Fibroblast of lung (primary cell): ENCODE measurements around the gene MED7. TPM values are rescaled to one million over a fixed set of nuclear protein-coding genes. Genes with fewer than 3 reads are reported as not detected.

Source experiments
- DNase-seq, 2 donors: peaks; one replicate each; pipeline versions ENCODE4 v3.0.0 to v3.0.0-alpha.2; 2010; ENCODE audit warnings: low read depth in 2 of 2
- H2AFZ ChIP-seq: 2 replicates; pipeline ENCODE4 v1.5.1; 2012; ENCODE audit warnings: low read length, control low read depth, inconsistent platforms
- H3K27ac ChIP-seq: 2 replicates; pipeline ENCODE4 v1.5.1; 2011; ENCODE audit warnings: low read length, control low read depth; ENCODE audit not compliant: insufficient read depth
- H3K27me3 ChIP-seq: 2 replicates; pipeline ENCODE4 v1.5.1; 2011; ENCODE audit warnings: mild to moderate bottlenecking, low read length; ENCODE audit not compliant: control insufficient read depth, insufficient read depth
- H3K36me3 ChIP-seq: 2 replicates; pipeline ENCODE4 v1.5.1; 2011; ENCODE audit warnings: low read length; ENCODE audit not compliant: control insufficient read depth, insufficient read depth
- H3K4me1 ChIP-seq: 2 replicates; pipeline ENCODE4 v1.5.1; 2011; ENCODE audit warnings: low read length; ENCODE audit not compliant: control insufficient read depth, insufficient read depth; ENCODE audit errors: extremely low read depth
- H3K4me2 ChIP-seq: 2 replicates; pipeline ENCODE4 v1.5.1; 2011; ENCODE audit warnings: low read length, control low read depth; ENCODE audit not compliant: insufficient read depth; ENCODE audit errors: extremely low read depth
- H3K4me3 ChIP-seq, 4 experiments: fragments of 200-600 bp in 1 of 4; sonication (generic) in 1 of 4; replicated peaks in 1 of 4; 2 replicates each; pipeline ENCODE4 v1.5.1; 2011 to 2016; ENCODE audit warnings: low read length in 4 of 4, low read depth in 3 of 4, mild to moderate bottlenecking in 3 of 4, control low read depth in 2 of 4, inconsistent platforms in 1 of 4, mixed read lengths in 1 of 4; ENCODE audit not compliant: insufficient read depth in 1 of 4; ENCODE audit errors: control extremely low read depth in 1 of 4
- H3K79me2 ChIP-seq: 2 replicates; pipeline ENCODE4 v1.5.1; 2012; ENCODE audit warnings: mild to moderate bottlenecking, low read length, inconsistent platforms; ENCODE audit not compliant: control insufficient read depth, insufficient read depth
- H3K9ac ChIP-seq: 2 replicates; pipeline ENCODE4 v1.5.1; 2011; ENCODE audit warnings: mild to moderate bottlenecking, low read length, control low read depth; ENCODE audit not compliant: insufficient read depth
- H3K9me3 ChIP-seq: 2 replicates; pipeline ENCODE4 v1.5.1; 2012; ENCODE audit warnings: low read depth, low read length; ENCODE audit not compliant: control insufficient read depth, insufficient read depth
- H4K20me1 ChIP-seq: 2 replicates; pipeline ENCODE4 v1.5.1; 2011; ENCODE audit warnings: low read length; ENCODE audit not compliant: control insufficient read depth, insufficient read depth; ENCODE audit errors: extremely low read depth
- EZH2 ChIP-seq: IDR thresholded peaks from 2 replicates; pipeline ENCODE4 v1.5.1; 2012; ENCODE audit warnings: low read length, control low read depth, mild to moderate bottlenecking; ENCODE audit errors: missing control alignments
- polyA plus RNA-seq, 2 donors: library from polyadenylated mRNA; depleted of rRNA in 1 of 2; stranded (reverse) in 1 of 2; unstranded in 1 of 2; fragments of >200 nt; gene quantifications; 2 replicates each; pipeline ENCODE4 v1.2.1, GENCODE V29; 2011 to 2012; ENCODE audit warnings: missing spikeins in 1 of 2
- total RNA-seq: library from RNA; depleted of rRNA; stranded (reverse); fragments of >200 nt; gene quantifications from 2 replicates; pipeline ENCODE4 v1.2.1, GENCODE V29; 2014
- TF ChIP-seq, protein P1 (sequence below), 2 donors: IDR thresholded peaks in 1 of 2; conservative IDR thresholded peaks in 1 of 2; 1 replicate in 1 of 2; 2 replicates in 1 of 2; pipeline ENCODE4 v1.5.1; 2011 to 2012; ENCODE audit warnings: low read length in 2 of 2, control low read depth in 1 of 2, inconsistent platforms in 1 of 2, low read depth in 1 of 2, mild to moderate bottlenecking in 1 of 2

MED7 gene
- total and polyA plus RNA-seq, 2 donors (not counting 1 experiment from before 2014, with no cell fraction given): 11.4 to 17.5 TPM

- no peaks in the 10 kb centered on the region for H3K27me3 ChIP-seq
- H3K9me3 ChIP-seq: no peaks in the 10 kb centered on the region
- TF ChIP-seq EZH2: no peak
- H3K9ac ChIP-seq: no peak overlapping the region
- H4K20me1 ChIP-seq: no peaks in the 10 kb centered on the region
- no peak overlapping the region for H3K4me3 ChIP-seq
- no peak overlapping the region for H3K27ac ChIP-seq
- H2AFZ ChIP-seq: no peak overlapping the region
- no peak overlapping the region for H3K4me2 ChIP-seq
- no peaks in the 10 kb centered on the region for H3K79me2 ChIP-seq
- peaks cover 2% of the 10 kb centered on the region for H3K4me1 ChIP-seq
- DNase-seq: no peak
- H3K36me3 ChIP-seq: no peaks in the 10 kb centered on the region
Measured at GRCh38 chr5:157116483-157116954, 26.1 kb downstream of the MED7 start.

DNA sequence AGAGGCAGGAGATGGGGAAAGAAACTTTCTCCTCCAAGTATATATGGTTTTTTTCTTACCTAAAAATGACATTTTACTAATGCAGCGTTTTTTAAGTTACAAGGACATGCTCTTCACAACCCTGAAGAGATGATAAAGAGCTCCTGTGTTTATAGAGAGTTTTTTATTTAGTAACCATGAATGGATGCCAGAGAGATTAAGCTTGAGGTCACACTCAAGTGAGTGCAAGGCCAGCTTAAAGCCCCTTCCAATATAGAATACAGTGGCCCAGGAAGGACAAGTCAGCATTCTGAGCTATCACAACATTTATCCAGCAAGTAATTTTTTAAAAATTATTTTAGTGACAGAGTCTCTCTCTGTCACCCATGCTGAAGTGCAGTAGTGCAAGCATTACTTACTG lies 27.2 kb downstream of the MED7 start:
- Histone ChIP-seq H3K36me3 (no peaks in the 10 kb centered on the region), H3K4me3 (no peak overlapping the region), H3K4me1 (peaks cover 2% of the 10 kb centered on the region), H3K27ac (no peak overlapping the region), H3K79me2 (no peaks in the 10 kb centered on the region), H3K9ac (no peak overlapping the region), H3K4me2 (no peak overlapping the region), H3K27me3 (no peaks in the 10 kb centered on the region), H4K20me1 (no peaks in the 10 kb centered on the region), H2AFZ (no peak overlapping the region), H3K9me3 (no peaks in the 10 kb centered on the region)
- TF ChIP-seq, protein P1, sequence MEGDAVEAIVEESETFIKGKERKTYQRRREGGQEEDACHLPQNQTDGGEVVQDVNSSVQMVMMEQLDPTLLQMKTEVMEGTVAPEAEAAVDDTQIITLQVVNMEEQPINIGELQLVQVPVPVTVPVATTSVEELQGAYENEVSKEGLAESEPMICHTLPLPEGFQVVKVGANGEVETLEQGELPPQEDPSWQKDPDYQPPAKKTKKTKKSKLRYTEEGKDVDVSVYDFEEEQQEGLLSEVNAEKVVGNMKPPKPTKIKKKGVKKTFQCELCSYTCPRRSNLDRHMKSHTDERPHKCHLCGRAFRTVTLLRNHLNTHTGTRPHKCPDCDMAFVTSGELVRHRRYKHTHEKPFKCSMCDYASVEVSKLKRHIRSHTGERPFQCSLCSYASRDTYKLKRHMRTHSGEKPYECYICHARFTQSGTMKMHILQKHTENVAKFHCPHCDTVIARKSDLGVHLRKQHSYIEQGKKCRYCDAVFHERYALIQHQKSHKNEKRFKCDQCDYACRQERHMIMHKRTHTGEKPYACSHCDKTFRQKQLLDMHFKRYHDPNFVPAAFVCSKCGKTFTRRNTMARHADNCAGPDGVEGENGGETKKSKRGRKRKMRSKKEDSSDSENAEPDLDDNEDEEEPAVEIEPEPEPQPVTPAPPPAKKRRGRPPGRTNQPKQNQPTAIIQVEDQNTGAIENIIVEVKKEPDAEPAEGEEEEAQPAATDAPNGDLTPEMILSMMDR (conservative IDR thresholded peaks at IDR 0.05 in 1 of 2, IDR thresholded peaks at IDR 0.05 in 1 of 2; ENCODE audit: low read depth in 1 of 2, low read length in 2 of 2): no peak
- TF ChIP-seq EZH2: no peak
- no peak for DNase-seq

DNA sequence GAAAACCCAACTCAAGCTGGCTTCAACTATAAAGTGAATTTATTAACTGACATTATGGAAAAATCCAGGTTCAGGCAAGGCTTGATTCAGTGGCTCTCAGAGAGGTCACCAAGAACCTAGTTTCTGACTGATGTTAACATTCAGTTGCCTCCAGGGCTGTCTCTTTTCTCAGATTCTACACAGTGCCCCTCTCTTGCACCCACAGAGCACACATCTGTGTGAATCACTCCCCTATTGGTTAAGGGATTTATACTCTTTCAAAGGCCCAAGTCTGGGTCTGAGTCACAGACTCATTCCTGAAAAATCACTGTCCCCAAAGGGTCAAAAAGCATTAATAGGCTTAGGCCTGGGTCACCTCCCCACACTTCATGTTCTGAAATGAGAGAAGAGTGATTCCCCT lies 27.7 kb downstream of the MED7 start:
- H3K9ac ChIP-seq: no peak overlapping the region
- no peak overlapping the region for H3K4me2 ChIP-seq
- H3K4me3 ChIP-seq: no peak overlapping the region
- no peak for DNase-seq
- no peaks in the 10 kb centered on the region for H3K27me3 ChIP-seq
- no peak overlapping the region for H3K27ac ChIP-seq
- no peaks in the 10 kb centered on the region for H3K9me3 ChIP-seq
- peaks cover 2% of the 10 kb centered on the region for H3K4me1 ChIP-seq
- no peak overlapping the region for H2AFZ ChIP-seq
- no peaks in the 10 kb centered on the region for H4K20me1 ChIP-seq
- H3K79me2 ChIP-seq: no peaks in the 10 kb centered on the region
- no peak for TF ChIP-seq EZH2
- TF ChIP-seq, protein P1 (conservative IDR thresholded peaks at IDR 0.05 in 1 of 2, IDR thresholded peaks at IDR 0.05 in 1 of 2; ENCODE audit: low read depth in 1 of 2, low read length in 2 of 2): no peak
- no peaks in the 10 kb centered on the region for H3K36me3 ChIP-seq
